Right cardiac atrium (tissue), 5 donors: ENCODE measurements around the gene PTPN6. TPM values are rescaled to one million over a fixed set of nuclear protein-coding genes. Genes with fewer than 3 reads are reported as not detected.

Experiments used
- ATAC-seq, 2 donors: fragments of 200-7000 bp; cut with Tn5 transposase; one replicate each; pipeline versions ENCODE4 v1.8.0 to v1.9.1; 2020; ENCODE audit warnings: moderate library complexity in 2 of 2, mild to moderate bottlenecking in 1 of 2
- DNase-seq, 3 donors: peaks; one replicate each; pipeline ENCODE4 v3.0.0-alpha.2; 2020
- H3K27ac ChIP-seq: one replicate; pipeline ENCODE4 v1.5.1; 2013; ENCODE audit warnings: mild to moderate bottlenecking, low read length, control low read depth, moderate library complexity
- H3K27me3 ChIP-seq: one replicate; pipeline ENCODE4 v1.6.1; 2013; ENCODE audit not compliant: control insufficient read depth, insufficient read depth
- H3K4me1 ChIP-seq: one replicate; pipeline ENCODE4 v1.6.1; 2013; ENCODE audit warnings: low read length; ENCODE audit not compliant: control insufficient read depth, insufficient read depth
- H3K4me3 ChIP-seq: one replicate; pipeline ENCODE4 v1.5.1; 2013; ENCODE audit warnings: low read length, control low read depth
- H3K9me3 ChIP-seq: one replicate; pipeline ENCODE4 v1.6.1; 2013; ENCODE audit warnings: low read length; ENCODE audit not compliant: control insufficient read depth
- WGBS: extraction: QIAGEN DNeasy Blood & Tissue Kit; methylation state at CpG from one replicate; pipeline ENCODE4 v1.1.7; 2013; 5-methylcytosine and 5-hydroxymethylcytosine counted together
- intact Hi-C, 4 donors: fragments of 100-400 bp; cut with DNase I; formaldehyde crosslinking; loops; one replicate each; pipeline versions ENCODE4 v1.11.0 to v1.14.0; 2022 to 2023
- polyA plus RNA-seq: library from polyadenylated mRNA; stranded (reverse); fragments of 200-250 nt; gene quantifications from one replicate; pipeline ENCODE4 v1.2.3, GENCODE V29; 2013
- total RNA-seq, 4 donors: library from RNA; stranded (reverse); fragmentation: NEBNext Ultra II Directional; extraction: Animal tissue kit (Norgen Biotek cat#: 25700); gene quantifications; one replicate each; pipeline ENCODE4 v1.2.1, GENCODE V29; 2021
- donor health status: healthy with polysubstance abuse.
- donor health status: DM: no; HTN: yes; CAD: no.
- donor health status: DM: no; HTN: no; CAD: no.
- donor health status: DM: no; HTN: yes; CAD: no; lungs with severe emphysema.
- donor health status: DM: yes; HTN: yes; CAD: no.

PTPN6 gene
- total and polyA plus RNA-seq, 5 donors = 5.9 to 12.1 (median 8.2) TPM

GRCh38 chr12:6963791-6964413 is 12.7 kb downstream of the PTPN6 start:
- intact Hi-C loops = loop anchor here in 1 of 4 donors (2.0 kb wide), 1 partner anchor 19 kb away; the partner anchor contains the start of gene C12orf57
- no peak overlapping the region for H3K27ac ChIP-seq

GRCh38 chr12:6964605-6965025 is 13.5 kb downstream of the PTPN6 start:
- Histone ChIP-seq H3K27me3 (no peaks in the 10 kb centered on the region), H3K27ac (peak overlapping the region; percentile 59), H3K4me3 (no peak overlapping the region), H3K9me3 (no peaks in the 10 kb centered on the region), H3K4me1 (peaks cover 7% of the 10 kb centered on the region)
- intact Hi-C loops = loop anchor here in 1 of 4 donors (2.0 kb wide), 1 partner anchor 20 kb away; the partner anchor contains the start of gene C12orf57
- no peak for ATAC-seq
- DNase-seq = no peak
- WGBS = 70% methylated on average over 8 of the region's 8 CpGs

More at GRCh38 chr12:6963791-6964413, 12.7 kb downstream of the PTPN6 start:
- Histone ChIP-seq H3K4me1 (peaks cover 5% of the 10 kb centered on the region), H3K9me3 (no peaks in the 10 kb centered on the region), H3K4me3 (no peak overlapping the region), H3K27me3 (no peaks in the 10 kb centered on the region)
- 77% methylated on average over 17 of the region's 17 CpGs for WGBS
- DNase-seq = peak in 1 of 3 donors; percentile 74
- no peak for ATAC-seq

- intact Hi-C loops = loop anchor here in 1 of 4 donors (2.0 kb wide), 1 partner anchor 20 kb away; the partner anchor contains the start of gene C12orf57
Measured at GRCh38 chr12:6965026-6965661, 14.0 kb downstream of the PTPN6 start.

GRCh38 chr12:6965714-6966113 is 14.6 kb downstream of the PTPN6 start:
- 82% methylated on average over 4 of the region's 4 CpGs for WGBS
- intact Hi-C loops = loop anchor here in 1 of 4 donors (2.0 kb wide), 1 partner anchor 21 kb away; the partner anchor contains the start of gene C12orf57
- H3K27me3 ChIP-seq = no peaks in the 10 kb centered on the region
- peaks cover 7% of the 10 kb centered on the region for H3K4me1 ChIP-seq
- H3K27ac ChIP-seq = no peak overlapping the region
- H3K4me3 ChIP-seq = no peak overlapping the region
- peak in 1 of 3 donors; percentile 18 for DNase-seq
- no peak for ATAC-seq
- H3K9me3 ChIP-seq = no peaks in the 10 kb centered on the region

More at GRCh38 chr12:6965026-6965661, 14.0 kb downstream of the PTPN6 start:
- Histone ChIP-seq H3K4me3 (no peak overlapping the region), H3K9me3 (no peaks in the 10 kb centered on the region), H3K27me3 (no peaks in the 10 kb centered on the region), H3K4me1 (peaks cover 7% of the 10 kb centered on the region), H3K27ac (peak overlapping the region; percentile 59)
- DNase-seq (peak; percentile 87 to 93 (median 91)), ATAC-seq (peak; percentile 65 to 66)
- WGBS = 20% methylated on average over 12 of the region's 12 CpGs

- WGBS = 79% methylated on average over 7 of the region's 7 CpGs
- ATAC-seq (no peak), DNase-seq (no peak)
- Histone ChIP-seq H3K27me3 (no peaks in the 10 kb centered on the region), H3K9me3 (no peaks in the 10 kb centered on the region), H3K4me3 (no peak overlapping the region), H3K27ac (no peak overlapping the region), H3K4me1 (peaks cover 5% of the 10 kb centered on the region)
- intact Hi-C loops = no loop called here
Measured at GRCh38 chr12:6966351-6966750, 15.2 kb downstream of the PTPN6 start.

GRCh38 chr12:6967651-6968100 is 16.5 kb downstream of the PTPN6 start:
- 88% methylated on average over 10 of the region's 10 CpGs for WGBS
- H3K4me1 ChIP-seq = peaks cover 5% of the 10 kb centered on the region
- no peak overlapping the region for H3K27ac ChIP-seq
- DNase-seq (peak in 2 of 3 donors; percentile 28 to 52), ATAC-seq (no peak)
- intact Hi-C loops = loop anchor here in 1 of 4 donors (2.0 kb wide), 1 partner anchor 43 kb away; no protein-coding TSS in a partner anchor
- H3K27me3 ChIP-seq = no peaks in the 10 kb centered on the region
- H3K4me3 ChIP-seq = no peak overlapping the region
- H3K9me3 ChIP-seq = no peaks in the 10 kb centered on the region

- ATAC-seq = no peak
- WGBS = 81% methylated on average over 9 of the region's 9 CpGs
- H3K9me3 ChIP-seq = no peaks in the 10 kb centered on the region
- H3K4me3 ChIP-seq = no peak overlapping the region
- no peak overlapping the region for H3K27ac ChIP-seq
- peaks cover 5% of the 10 kb centered on the region for H3K4me1 ChIP-seq
- H3K27me3 ChIP-seq = no peaks in the 10 kb centered on the region
- peak in 1 of 3 donors; percentile 32 for DNase-seq
- intact Hi-C loops = loop anchor here in 1 of 4 donors (2.0 kb wide), 1 partner anchor 44 kb away; no protein-coding TSS in a partner anchor
Measured at GRCh38 chr12:6968426-6968825, 17.3 kb downstream of the PTPN6 start.

GRCh38 chr12:6970096-6970527 is 19.0 kb downstream of the PTPN6 start:
- no peaks in the 10 kb centered on the region for H3K9me3 ChIP-seq
- DNase-seq (peak in 2 of 3 donors; percentile 59 to 81), ATAC-seq (peak; percentile 17 to 38)
- under 1% methylated on average over 31 of the region's 31 CpGs for WGBS
- H3K27me3 ChIP-seq = no peaks in the 10 kb centered on the region
- H3K27ac ChIP-seq = peak overlapping the region; percentile 74
- peaks cover 2% of the 10 kb centered on the region for H3K4me1 ChIP-seq
- peak overlapping the region; percentile 94 for H3K4me3 ChIP-seq
- intact Hi-C loops = loop anchor here in 1 of 4 donors (5.0 kb wide), 1 partner anchor 47 kb away; the partner anchor contains the start of gene LPCAT3

GRCh38 chr12:6974180-6974579 is 23.0 kb downstream of the PTPN6 start:
- no peak overlapping the region for H3K4me3 ChIP-seq
- ATAC-seq (no peak), DNase-seq (peak in 1 of 3 donors; percentile 33)
- intact Hi-C loops = loop anchor here in 1 of 4 donors (5.0 kb wide), 1 partner anchor 43 kb away; the partner anchor contains the start of gene LPCAT3
- 95% methylated on average over 6 of the region's 6 CpGs for WGBS
- H3K27me3 ChIP-seq = no peaks in the 10 kb centered on the region
- H3K9me3 ChIP-seq = no peaks in the 10 kb centered on the region
- H3K4me1 ChIP-seq = peaks cover 4% of the 10 kb centered on the region
- H3K27ac ChIP-seq = no peak overlapping the region

GRCh38 chr12:6975297-6976032 is 24.3 kb downstream of the PTPN6 start:
- Histone ChIP-seq H3K27ac (no peak overlapping the region), H3K27me3 (no peaks in the 10 kb centered on the region), H3K4me3 (no peak overlapping the region), H3K9me3 (no peaks in the 10 kb centered on the region), H3K4me1 (peaks cover 2% of the 10 kb centered on the region)
- 84% methylated on average over 2 of the region's 2 CpGs for WGBS
- no peak for ATAC-seq
- no peak for DNase-seq
- intact Hi-C loops = no loop called here
